Liver (tissue), 9 donors: ENCODE measurements around the gene INHBA. TPM values are rescaled to one million over a fixed set of nuclear protein-coding genes. Genes with fewer than 3 reads are reported as not detected.

Experiments used
- DNase-seq: peaks from one replicate; pipeline ENCODE4 v3.0.0-alpha.2; 2017; ENCODE audit warnings: low spot score
- H3K27ac ChIP-seq, 2 donors: one replicate each; pipeline ENCODE4 v1.7.0; 2013; ENCODE audit warnings: inconsistent platforms in 2 of 2, low read length in 2 of 2, control low read depth in 1 of 2, low read depth in 1 of 2, mild to moderate bottlenecking in 1 of 2
- H3K27me3 ChIP-seq, 4 donors: one replicate each; pipeline versions ENCODE4 v1.6.1 to v1.7.0; 2013; ENCODE audit warnings: low read length in 3 of 4, inconsistent platforms in 1 of 4, mild to moderate bottlenecking in 1 of 4, moderate library complexity in 1 of 4; ENCODE audit not compliant: control insufficient read depth in 4 of 4, insufficient read depth in 4 of 4
- H3K36me3 ChIP-seq, 4 donors: one replicate each; pipeline versions ENCODE4 v1.6.1 to v1.7.0; 2013; ENCODE audit warnings: low read length in 3 of 4, mild to moderate bottlenecking in 3 of 4, low read depth in 1 of 4, moderate library complexity in 1 of 4; ENCODE audit not compliant: control insufficient read depth in 4 of 4, insufficient read depth in 3 of 4
- H3K4me1 ChIP-seq, 4 donors: one replicate each; pipeline versions ENCODE4 v1.6.1 to v1.7.0; 2013; ENCODE audit warnings: low read length in 3 of 4, mild to moderate bottlenecking in 3 of 4, moderate library complexity in 1 of 4; ENCODE audit not compliant: control insufficient read depth in 4 of 4, insufficient read depth in 4 of 4
- H3K4me3 ChIP-seq, 3 donors: one replicate each; pipeline versions ENCODE4 v1.6.1 to v1.7.0; 2013; ENCODE audit warnings: low read length in 3 of 3, control low read depth in 1 of 3, low read depth in 1 of 3, mild to moderate bottlenecking in 1 of 3
- H3K9ac ChIP-seq, 2 donors: one replicate each; pipeline ENCODE4 v1.7.0; 2013; ENCODE audit warnings: low read length in 2 of 2, mild to moderate bottlenecking in 2 of 2, moderate library complexity in 2 of 2, control low read depth in 1 of 2, low read depth in 1 of 2
- H3K9me3 ChIP-seq, 4 donors: one replicate each; pipeline versions ENCODE4 v1.6.1 to v1.7.0; 2013; ENCODE audit warnings: low read length in 3 of 4; ENCODE audit not compliant: control insufficient read depth in 4 of 4
- EGR1 ChIP-seq, 2 donors: IDR thresholded peaks; 2 replicates each; pipeline ENCODE4 v1.6.1; 2016 to 2018; ENCODE audit warnings: antibody characterized with exemption in 2 of 2, low read depth in 2 of 2
- FOXA1 ChIP-seq: IDR thresholded peaks from 2 replicates; pipeline ENCODE4 v1.6.1; 2016; ENCODE audit warnings: antibody characterized with exemption
- FOXA2 ChIP-seq: IDR thresholded peaks from 2 replicates; pipeline ENCODE4 v1.6.1; 2016; ENCODE audit warnings: antibody characterized with exemption
- GABPA ChIP-seq, 2 donors: IDR thresholded peaks in 1 of 2; conservative IDR thresholded peaks in 1 of 2; 2 replicates each; pipeline ENCODE4 v1.6.1; 2016; ENCODE audit warnings: antibody characterized with exemption in 2 of 2, mild to moderate bottlenecking in 1 of 2, moderate library complexity in 1 of 2
- HNF4A ChIP-seq, 2 donors: conservative IDR thresholded peaks; 2 replicates each; pipeline ENCODE4 v1.6.1; 2016; ENCODE audit warnings: antibody characterized with exemption in 2 of 2, mild to moderate bottlenecking in 2 of 2
- HNF4G ChIP-seq: IDR thresholded peaks from 2 replicates; pipeline ENCODE4 v1.6.1; 2016; ENCODE audit warnings: antibody characterized with exemption
- JUND ChIP-seq, 2 donors: IDR thresholded peaks; 2 replicates each; pipeline ENCODE4 v1.6.1; 2016; ENCODE audit warnings: antibody characterized with exemption in 2 of 2
- NR2F2 ChIP-seq: IDR thresholded peaks from 2 replicates; pipeline ENCODE4 v1.6.1; 2016; ENCODE audit warnings: antibody characterized with exemption
- RAD21 ChIP-seq, 2 donors: IDR thresholded peaks; 2 replicates each; pipeline ENCODE4 v1.6.1; 2016; ENCODE audit warnings: antibody characterized with exemption in 2 of 2, mild to moderate bottlenecking in 2 of 2
- RXRA ChIP-seq, 2 donors: IDR thresholded peaks; 2 replicates each; pipeline ENCODE4 v1.6.1; 2017 to 2018; ENCODE audit warnings: antibody characterized with exemption in 2 of 2, mild to moderate bottlenecking in 1 of 2
- SP1 ChIP-seq: IDR thresholded peaks from 2 replicates; pipeline ENCODE4 v1.6.1; 2018; ENCODE audit warnings: antibody characterized with exemption, mild to moderate bottlenecking
- TAF1 ChIP-seq: conservative IDR thresholded peaks from 2 replicates; pipeline ENCODE4 v1.6.1; 2016; ENCODE audit warnings: antibody characterized with exemption, mild to moderate bottlenecking
- YY1 ChIP-seq: IDR thresholded peaks from 2 replicates; pipeline ENCODE4 v1.6.1; 2016; ENCODE audit warnings: antibody characterized with exemption, mild to moderate bottlenecking
- WGBS: extraction: QIAGEN DNeasy Blood & Tissue Kit; methylation state at CpG from one replicate; pipeline ENCODE4 v1.1.7; 2013; 5-methylcytosine and 5-hydroxymethylcytosine counted together
- polyA plus RNA-seq, 2 donors: library from polyadenylated mRNA; stranded (reverse) in 1 of 2; unstranded in 1 of 2; fragments of 200-250 nt in 1 of 2; fragments of >200 nt in 1 of 2; fragmentation: Nextera tagmentation in 1 of 2; extraction: Ambion mirVana in 1 of 2; gene quantifications; one replicate each; pipeline versions ENCODE4 v1.2.1 to v1.2.3, GENCODE V29; 2013 to 2015
- total RNA-seq, 2 donors: library from RNA; depleted of rRNA; stranded (reverse); fragments of >200 nt; gene quantifications; one replicate each; pipeline ENCODE4 v1.2.3, GENCODE V29; 2014
- TF ChIP-seq, protein P1 (sequence below): IDR thresholded peaks from 2 replicates; pipeline ENCODE4 v1.6.1; 2016; ENCODE audit warnings: antibody characterized with exemption
- TF ChIP-seq, protein P2 (sequence below): fragments of 150-350 bp; IDR thresholded peaks from 2 replicates; pipeline ENCODE4 v1.5.1; 2017; ENCODE audit warnings: improper control_type of control experiment, low read depth, low read length; ENCODE audit not compliant: missing input control
- TF ChIP-seq, protein P3 (sequence below): IDR thresholded peaks from 2 replicates; pipeline ENCODE4 v1.6.1; 2016; ENCODE audit warnings: antibody characterized with exemption
- TF ChIP-seq, protein P4 (sequence below): IDR thresholded peaks from 2 replicates; pipeline ENCODE4 v1.6.1; 2016; ENCODE audit warnings: antibody characterized with exemption, mild to moderate bottlenecking
- TF ChIP-seq, protein P5 (sequence below): IDR thresholded peaks from 2 replicates; pipeline ENCODE4 v1.6.1; 2016; ENCODE audit warnings: antibody characterized with exemption
- donor health status: healthy.
- donor health status: healthy.
- donor health status: healthy.
- donor health status: healthy.
- donor health status: healthy.

INHBA gene
- total and polyA plus RNA-seq, 4 donors, result 0.23 to 8.9 (median 3.0) TPM

DNA sequence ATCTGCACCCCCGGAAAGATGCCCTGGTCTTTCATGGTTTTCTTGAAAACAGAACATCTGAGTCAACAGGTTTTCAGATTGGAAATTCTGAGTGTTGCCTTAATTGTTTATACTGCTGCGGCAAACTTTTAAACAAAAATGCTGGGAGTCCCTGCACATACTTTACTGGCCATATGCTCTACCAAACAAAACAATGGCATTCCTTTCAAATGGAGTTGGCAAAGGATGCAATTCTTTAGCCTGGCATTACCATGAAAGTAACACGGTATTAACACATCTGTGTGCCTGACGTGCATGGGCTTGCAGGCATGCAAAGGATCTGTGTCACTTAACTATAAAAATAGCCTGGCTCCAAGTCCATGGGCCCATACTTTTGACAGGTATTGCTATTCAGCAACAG is 4.2 kb downstream of the INHBA start:
- no peak overlapping the region for H3K4me3 ChIP-seq
- TF ChIP-seq YY1 (no peak), FOXA1 (no peak), JUND (IDR thresholded peaks at IDR 0.05) (no peak), TAF1 (no peak), SP1 (no peak), RAD21 (IDR thresholded peaks at IDR 0.05) (no peak), NR2F2 (no peak), HNF4G (no peak), GABPA (IDR thresholded peaks at IDR 0.05 in 1 of 2, conservative IDR thresholded peaks at IDR 0.05 in 1 of 2) (no peak)
- TF ChIP-seq, protein P1, sequence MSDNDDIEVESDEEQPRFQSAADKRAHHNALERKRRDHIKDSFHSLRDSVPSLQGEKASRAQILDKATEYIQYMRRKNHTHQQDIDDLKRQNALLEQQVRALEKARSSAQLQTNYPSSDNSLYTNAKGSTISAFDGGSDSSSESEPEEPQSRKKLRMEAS, result no peak
- TF ChIP-seq, protein P2, sequence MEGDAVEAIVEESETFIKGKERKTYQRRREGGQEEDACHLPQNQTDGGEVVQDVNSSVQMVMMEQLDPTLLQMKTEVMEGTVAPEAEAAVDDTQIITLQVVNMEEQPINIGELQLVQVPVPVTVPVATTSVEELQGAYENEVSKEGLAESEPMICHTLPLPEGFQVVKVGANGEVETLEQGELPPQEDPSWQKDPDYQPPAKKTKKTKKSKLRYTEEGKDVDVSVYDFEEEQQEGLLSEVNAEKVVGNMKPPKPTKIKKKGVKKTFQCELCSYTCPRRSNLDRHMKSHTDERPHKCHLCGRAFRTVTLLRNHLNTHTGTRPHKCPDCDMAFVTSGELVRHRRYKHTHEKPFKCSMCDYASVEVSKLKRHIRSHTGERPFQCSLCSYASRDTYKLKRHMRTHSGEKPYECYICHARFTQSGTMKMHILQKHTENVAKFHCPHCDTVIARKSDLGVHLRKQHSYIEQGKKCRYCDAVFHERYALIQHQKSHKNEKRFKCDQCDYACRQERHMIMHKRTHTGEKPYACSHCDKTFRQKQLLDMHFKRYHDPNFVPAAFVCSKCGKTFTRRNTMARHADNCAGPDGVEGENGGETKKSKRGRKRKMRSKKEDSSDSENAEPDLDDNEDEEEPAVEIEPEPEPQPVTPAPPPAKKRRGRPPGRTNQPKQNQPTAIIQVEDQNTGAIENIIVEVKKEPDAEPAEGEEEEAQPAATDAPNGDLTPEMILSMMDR, result no peak
- TF ChIP-seq, protein P3, sequence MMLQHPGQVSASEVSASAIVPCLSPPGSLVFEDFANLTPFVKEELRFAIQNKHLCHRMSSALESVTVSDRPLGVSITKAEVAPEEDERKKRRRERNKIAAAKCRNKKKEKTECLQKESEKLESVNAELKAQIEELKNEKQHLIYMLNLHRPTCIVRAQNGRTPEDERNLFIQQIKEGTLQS, result no peak
- TF ChIP-seq, protein P4, sequence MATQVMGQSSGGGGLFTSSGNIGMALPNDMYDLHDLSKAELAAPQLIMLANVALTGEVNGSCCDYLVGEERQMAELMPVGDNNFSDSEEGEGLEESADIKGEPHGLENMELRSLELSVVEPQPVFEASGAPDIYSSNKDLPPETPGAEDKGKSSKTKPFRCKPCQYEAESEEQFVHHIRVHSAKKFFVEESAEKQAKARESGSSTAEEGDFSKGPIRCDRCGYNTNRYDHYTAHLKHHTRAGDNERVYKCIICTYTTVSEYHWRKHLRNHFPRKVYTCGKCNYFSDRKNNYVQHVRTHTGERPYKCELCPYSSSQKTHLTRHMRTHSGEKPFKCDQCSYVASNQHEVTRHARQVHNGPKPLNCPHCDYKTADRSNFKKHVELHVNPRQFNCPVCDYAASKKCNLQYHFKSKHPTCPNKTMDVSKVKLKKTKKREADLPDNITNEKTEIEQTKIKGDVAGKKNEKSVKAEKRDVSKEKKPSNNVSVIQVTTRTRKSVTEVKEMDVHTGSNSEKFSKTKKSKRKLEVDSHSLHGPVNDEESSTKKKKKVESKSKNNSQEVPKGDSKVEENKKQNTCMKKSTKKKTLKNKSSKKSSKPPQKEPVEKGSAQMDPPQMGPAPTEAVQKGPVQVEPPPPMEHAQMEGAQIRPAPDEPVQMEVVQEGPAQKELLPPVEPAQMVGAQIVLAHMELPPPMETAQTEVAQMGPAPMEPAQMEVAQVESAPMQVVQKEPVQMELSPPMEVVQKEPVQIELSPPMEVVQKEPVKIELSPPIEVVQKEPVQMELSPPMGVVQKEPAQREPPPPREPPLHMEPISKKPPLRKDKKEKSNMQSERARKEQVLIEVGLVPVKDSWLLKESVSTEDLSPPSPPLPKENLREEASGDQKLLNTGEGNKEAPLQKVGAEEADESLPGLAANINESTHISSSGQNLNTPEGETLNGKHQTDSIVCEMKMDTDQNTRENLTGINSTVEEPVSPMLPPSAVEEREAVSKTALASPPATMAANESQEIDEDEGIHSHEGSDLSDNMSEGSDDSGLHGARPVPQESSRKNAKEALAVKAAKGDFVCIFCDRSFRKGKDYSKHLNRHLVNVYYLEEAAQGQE, result no peak
- DNase-seq, result no peak
- H3K9ac ChIP-seq, result no peak overlapping the region
- no peak overlapping the region for H3K27ac ChIP-seq
- H3K36me3 ChIP-seq, result no peaks in the 10 kb centered on the region
- no peaks in the 10 kb centered on the region for H3K9me3 ChIP-seq
- H3K4me1 ChIP-seq, result peaks cover 7 to 53% (median 38%) of the 10 kb centered on the region in 4 donors
- 66% methylated on average over 4 of the region's 4 CpGs for WGBS
- H3K27me3 ChIP-seq, result no peaks in the 10 kb centered on the region

- H3K27ac ChIP-seq, result no peak overlapping the region
Measured at GRCh38 chr7:41698114-41698513, 4.8 kb downstream of the INHBA start.

More at GRCh38 chr7:41698114-41698513, 4.8 kb downstream of the INHBA start:
- no peaks in the 10 kb centered on the region for H3K27me3 ChIP-seq
- no peaks in the 10 kb centered on the region for H3K9me3 ChIP-seq
- H3K36me3 ChIP-seq, result no peaks in the 10 kb centered on the region
- peaks cover 8 to 57% (median 43%) of the 10 kb centered on the region in 4 donors for H3K4me1 ChIP-seq
- TF ChIP-seq, protein P2, result no peak
- TF ChIP-seq, protein P5, sequence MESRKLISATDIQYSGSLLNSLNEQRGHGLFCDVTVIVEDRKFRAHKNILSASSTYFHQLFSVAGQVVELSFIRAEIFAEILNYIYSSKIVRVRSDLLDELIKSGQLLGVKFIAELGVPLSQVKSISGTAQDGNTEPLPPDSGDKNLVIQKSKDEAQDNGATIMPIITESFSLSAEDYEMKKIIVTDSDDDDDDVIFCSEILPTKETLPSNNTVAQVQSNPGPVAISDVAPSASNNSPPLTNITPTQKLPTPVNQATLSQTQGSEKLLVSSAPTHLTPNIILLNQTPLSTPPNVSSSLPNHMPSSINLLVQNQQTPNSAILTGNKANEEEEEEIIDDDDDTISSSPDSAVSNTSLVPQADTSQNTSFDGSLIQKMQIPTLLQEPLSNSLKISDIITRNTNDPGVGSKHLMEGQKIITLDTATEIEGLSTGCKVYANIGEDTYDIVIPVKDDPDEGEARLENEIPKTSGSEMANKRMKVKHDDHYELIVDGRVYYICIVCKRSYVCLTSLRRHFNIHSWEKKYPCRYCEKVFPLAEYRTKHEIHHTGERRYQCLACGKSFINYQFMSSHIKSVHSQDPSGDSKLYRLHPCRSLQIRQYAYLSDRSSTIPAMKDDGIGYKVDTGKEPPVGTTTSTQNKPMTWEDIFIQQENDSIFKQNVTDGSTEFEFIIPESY, result no peak
- TF ChIP-seq FOXA2, result no peak
- no peak for TF ChIP-seq GABPA (IDR thresholded peaks at IDR 0.05 in 1 of 2, conservative IDR thresholded peaks at IDR 0.05 in 1 of 2)
- TF ChIP-seq RAD21 (IDR thresholded peaks at IDR 0.05), result no peak
- TF ChIP-seq FOXA1, result no peak
- no peak for TF ChIP-seq TAF1
- no peak for TF ChIP-seq EGR1 (IDR thresholded peaks at IDR 0.05; ENCODE audit: low read depth in 2 of 2)
- TF ChIP-seq, protein P1, result no peak
- no peak for TF ChIP-seq YY1
- TF ChIP-seq JUND (IDR thresholded peaks at IDR 0.05), result no peak
- TF ChIP-seq, protein P3, result no peak
- no peak for TF ChIP-seq HNF4A (conservative IDR thresholded peaks at IDR 0.05)
- TF ChIP-seq RXRA (IDR thresholded peaks at IDR 0.05), result no peak
- TF ChIP-seq HNF4G, result no peak
- TF ChIP-seq SP1, result no peak
- WGBS, result 89% methylated on average over 3 of the region's 3 CpGs
- DNase-seq, result no peak
- H3K4me3 ChIP-seq, result no peak overlapping the region
- H3K9ac ChIP-seq, result no peak overlapping the region
